ENCODE results near the gene APOBEC3A.

Gene APOBEC3A

GRCh38 chr22:38957046-38957770 lies at the start of gene APOBEC3A:
APOBEC3A (plus strand) TSS chr22:38957609; CDS start chr22:38957692, 83 bp downstream.
- DNase-seq (ENCODE audit: low read depth): no peak

GRCh38 chr22:38907767-38908166 lies 49.6 kb upstream of the APOBEC3A start:
- no peak for DNase-seq (ENCODE audit: low read depth)

GRCh38 chr22:38911434-38911833 lies 46.0 kb upstream of the APOBEC3A start:
- no peak for DNase-seq (ENCODE audit: low read depth)

- no peak for DNase-seq (ENCODE audit: low read depth)
Measured at GRCh38 chr22:38919631-38920190, 37.7 kb upstream of the APOBEC3A start.

- DNase-seq (ENCODE audit: low read depth): no peak
Measured at GRCh38 chr22:38921120-38921519, 36.3 kb upstream of the APOBEC3A start.

- DNase-seq (ENCODE audit: low read depth): no peak
Measured at GRCh38 chr22:38921806-38922205, 35.6 kb upstream of the APOBEC3A start.

GRCh38 chr22:38923463-38924346 lies 33.7 kb upstream of the APOBEC3A start:
- no peak for DNase-seq (ENCODE audit: low read depth)

- DNase-seq (ENCODE audit: low read depth): no peak
Measured at GRCh38 chr22:38924347-38924952, 33.0 kb upstream of the APOBEC3A start.

- no peak for DNase-seq (ENCODE audit: low read depth)
Measured at GRCh38 chr22:38925571-38926041, 31.8 kb upstream of the APOBEC3A start.

- DNase-seq (ENCODE audit: low read depth): peak; percentile 37
Measured at GRCh38 chr22:38927033-38927781, 30.2 kb upstream of the APOBEC3A start.

- no peak for DNase-seq (ENCODE audit: low read depth)
Measured at GRCh38 chr22:38930512-38930911, 26.9 kb upstream of the APOBEC3A start.

- DNase-seq (ENCODE audit: low read depth): no peak
Measured at GRCh38 chr22:38935023-38935422, 22.4 kb upstream of the APOBEC3A start.

- DNase-seq (ENCODE audit: low read depth): no peak
Measured at GRCh38 chr22:38935616-38936015, 21.8 kb upstream of the APOBEC3A start.

- DNase-seq (ENCODE audit: low read depth): no peak
Measured at GRCh38 chr22:38936562-38936961, 20.8 kb upstream of the APOBEC3A start.

- no peak for DNase-seq (ENCODE audit: low read depth)
Measured at GRCh38 chr22:38937036-38937435, 20.4 kb upstream of the APOBEC3A start.

- DNase-seq (ENCODE audit: low read depth): no peak
Measured at GRCh38 chr22:38937541-38937940, 19.9 kb upstream of the APOBEC3A start.

GRCh38 chr22:38938221-38938620 lies 19.2 kb upstream of the APOBEC3A start:
- no peak for DNase-seq (ENCODE audit: low read depth)

GRCh38 chr22:38938925-38939324 lies 18.5 kb upstream of the APOBEC3A start:
- no peak for DNase-seq (ENCODE audit: low read depth)

GRCh38 chr22:38940811-38941384 lies 16.5 kb upstream of the APOBEC3A start:
- no peak for DNase-seq (ENCODE audit: low read depth)

- DNase-seq (ENCODE audit: low read depth): peak; percentile 78
Measured at GRCh38 chr22:38941488-38941987, 15.9 kb upstream of the APOBEC3A start.

- DNase-seq (ENCODE audit: low read depth): no peak
Measured at GRCh38 chr22:38942702-38943101, 14.7 kb upstream of the APOBEC3A start.
